BLaER1 (cell line): ENCODE results near the gene PARD3.

ENCODE experiments used
- H3K27ac ChIP-seq: shearing (Covaris generic); formaldehyde crosslinking; 2 replicates; pipeline ENCODE4 v1.8.1; 2022
- H3K27me3 ChIP-seq: shearing (Covaris generic); formaldehyde crosslinking; 2 replicates; pipeline ENCODE4 v1.8.1; 2022
- H3K36me3 ChIP-seq: shearing (Covaris generic); formaldehyde crosslinking; 2 replicates; pipeline ENCODE4 v1.8.1; 2022
- H3K4me1 ChIP-seq: shearing (Covaris generic); formaldehyde crosslinking; 2 replicates; pipeline ENCODE4 v1.8.1; 2022
- H3K4me2 ChIP-seq: shearing (Covaris generic); formaldehyde crosslinking; 2 replicates; pipeline ENCODE4 v1.8.1; 2022
- H3K4me3 ChIP-seq: shearing (Covaris generic); formaldehyde crosslinking; 2 replicates; pipeline ENCODE4 v1.8.1; 2022
- H3K9ac ChIP-seq: shearing (Covaris generic); formaldehyde crosslinking; 2 replicates; pipeline ENCODE4 v1.8.1; 2022
- H3K9me3 ChIP-seq: shearing (Covaris generic); formaldehyde crosslinking; 2 replicates; pipeline ENCODE4 v1.8.1; 2022
- H4K20me1 ChIP-seq: shearing (Covaris generic); formaldehyde crosslinking; 2 replicates; pipeline ENCODE4 v1.8.1; 2022
- Cebpa-rat ChIP-seq: shearing (Covaris generic); IDR thresholded peaks from 2 replicates; pipeline ENCODE4 v1.8.1; 2022

Gene PARD3

GRCh38 chr10:34169677-34170076 lies 645.4 kb downstream of the PARD3 start:
- H3K27ac ChIP-seq = no peak overlapping the region
- TF ChIP-seq Cebpa-rat = no peak
- H3K4me1 ChIP-seq = no peaks in the 10 kb centered on the region
- H3K36me3 ChIP-seq = no peaks in the 10 kb centered on the region
- H3K9ac ChIP-seq = no peak overlapping the region
- H3K9me3 ChIP-seq = no peaks in the 10 kb centered on the region
- no peaks in the 10 kb centered on the region for H3K27me3 ChIP-seq
- H3K4me3 ChIP-seq = no peak overlapping the region
- H3K4me2 ChIP-seq = no peak overlapping the region
- no peaks in the 10 kb centered on the region for H4K20me1 ChIP-seq

GRCh38 chr10:34169131-34169530 lies 646.0 kb downstream of the PARD3 start:
- Histone ChIP-seq H3K4me2 (no peak overlapping the region), H3K4me1 (no peaks in the 10 kb centered on the region), H3K4me3 (no peak overlapping the region), H4K20me1 (no peaks in the 10 kb centered on the region), H3K27ac (no peak overlapping the region), H3K9me3 (no peaks in the 10 kb centered on the region), H3K27me3 (no peaks in the 10 kb centered on the region), H3K36me3 (no peaks in the 10 kb centered on the region), H3K9ac (no peak overlapping the region)
- TF ChIP-seq Cebpa-rat = no peak

GRCh38 chr10:34168439-34168838 lies 646.7 kb downstream of the PARD3 start:
- no peaks in the 10 kb centered on the region for H3K27me3 ChIP-seq
- no peaks in the 10 kb centered on the region for H3K36me3 ChIP-seq

GRCh38 chr10:34166823-34167222 lies 648.3 kb downstream of the PARD3 start:
- Histone ChIP-seq H3K27ac (no peak overlapping the region), H3K9me3 (peaks cover 9% of the 10 kb centered on the region), H3K36me3 (peaks cover 6% of the 10 kb centered on the region; the same call in 1 of the 2 replicates), H3K4me1 (peaks cover 4% of the 10 kb centered on the region; the same call in 1 of the 2 replicates), H3K4me2 (no peak overlapping the region), H4K20me1 (no peaks in the 10 kb centered on the region), H3K4me3 (no peak overlapping the region), H3K27me3 (no peaks in the 10 kb centered on the region), H3K9ac (no peak overlapping the region)
- TF ChIP-seq Cebpa-rat = no peak

More at GRCh38 chr10:34168439-34168838, 646.7 kb downstream of the PARD3 start:
- H4K20me1 ChIP-seq = no peaks in the 10 kb centered on the region
- no peak for TF ChIP-seq Cebpa-rat
- H3K4me3 ChIP-seq = no peak overlapping the region
- H3K9me3 ChIP-seq = no peaks in the 10 kb centered on the region
- H3K27ac ChIP-seq = no peak overlapping the region
- no peak overlapping the region for H3K4me2 ChIP-seq
- peaks cover 3% of the 10 kb centered on the region; the same call in 1 of the 2 replicates for H3K4me1 ChIP-seq
- H3K9ac ChIP-seq = no peak overlapping the region

GRCh38 chr10:34166354-34166753 lies 648.7 kb downstream of the PARD3 start:
- Histone ChIP-seq H4K20me1 (no peaks in the 10 kb centered on the region), H3K4me3 (no peak overlapping the region), H3K27ac (no peak overlapping the region), H3K4me1 (peaks cover 4% of the 10 kb centered on the region; the same call in 1 of the 2 replicates), H3K9ac (no peak overlapping the region), H3K27me3 (no peaks in the 10 kb centered on the region), H3K36me3 (peaks cover 6% of the 10 kb centered on the region; the same call in 1 of the 2 replicates), H3K4me2 (no peak overlapping the region), H3K9me3 (peaks cover 12% of the 10 kb centered on the region)
- no peak for TF ChIP-seq Cebpa-rat

- no peak overlapping the region for H3K4me3 ChIP-seq
- H3K27ac ChIP-seq = no peak overlapping the region
- no peak overlapping the region for H3K4me2 ChIP-seq
- TF ChIP-seq Cebpa-rat = no peak
- H4K20me1 ChIP-seq = no peaks in the 10 kb centered on the region
- peaks cover 6% of the 10 kb centered on the region; the same call in 1 of the 2 replicates for H3K36me3 ChIP-seq
- H3K27me3 ChIP-seq = no peaks in the 10 kb centered on the region
- H3K4me1 ChIP-seq = peaks cover 4% of the 10 kb centered on the region; the same call in 1 of the 2 replicates
- peaks cover 12% of the 10 kb centered on the region for H3K9me3 ChIP-seq
- H3K9ac ChIP-seq = no peak overlapping the region
These were observed 651.1 kb downstream of the PARD3 start for GRCh38 chr10:34164029-34164428.

GRCh38 chr10:34163075-34163905 lies 651.8 kb downstream of the PARD3 start:
- TF ChIP-seq Cebpa-rat = no peak

GRCh38 chr10:34161777-34162370 lies 653.2 kb downstream of the PARD3 start:
- TF ChIP-seq Cebpa-rat = no peak
- H3K9ac ChIP-seq = no peak overlapping the region
- H4K20me1 ChIP-seq = no peaks in the 10 kb centered on the region
- no peak overlapping the region for H3K27ac ChIP-seq
- no peak overlapping the region for H3K4me2 ChIP-seq
- no peaks in the 10 kb centered on the region for H3K27me3 ChIP-seq
- peaks cover 4% of the 10 kb centered on the region; the same call in 1 of the 2 replicates for H3K4me1 ChIP-seq
- H3K9me3 ChIP-seq = peaks cover 12% of the 10 kb centered on the region
- H3K36me3 ChIP-seq = peaks cover 6% of the 10 kb centered on the region; the same call in 1 of the 2 replicates
- no peak overlapping the region for H3K4me3 ChIP-seq

More at GRCh38 chr10:34163075-34163905, 651.8 kb downstream of the PARD3 start:
- Histone ChIP-seq H3K27me3 (no peaks in the 10 kb centered on the region), H3K9ac (no peak overlapping the region), H3K4me2 (no peak overlapping the region), H3K4me3 (no peak overlapping the region), H3K9me3 (peaks cover 12% of the 10 kb centered on the region), H4K20me1 (no peaks in the 10 kb centered on the region), H3K36me3 (peaks cover 6% of the 10 kb centered on the region; the same call in 1 of the 2 replicates), H3K27ac (no peak overlapping the region), H3K4me1 (peaks cover 4% of the 10 kb centered on the region; the same call in 1 of the 2 replicates)

- peaks cover 10% of the 10 kb centered on the region for H3K4me1 ChIP-seq
- no peak for TF ChIP-seq Cebpa-rat
- peaks cover 6% of the 10 kb centered on the region; the same call in 1 of the 2 replicates for H3K36me3 ChIP-seq
- H4K20me1 ChIP-seq = no peaks in the 10 kb centered on the region
- H3K9me3 ChIP-seq = peaks cover 12% of the 10 kb centered on the region
- no peak overlapping the region for H3K27ac ChIP-seq
- H3K4me2 ChIP-seq = no peak overlapping the region
- no peaks in the 10 kb centered on the region for H3K27me3 ChIP-seq
- no peak overlapping the region for H3K4me3 ChIP-seq
- no peak overlapping the region for H3K9ac ChIP-seq
These were observed 654.5 kb downstream of the PARD3 start for GRCh38 chr10:34160595-34160994.

- H3K4me2 ChIP-seq = no peak overlapping the region
These were observed 657.6 kb downstream of the PARD3 start for GRCh38 chr10:34157501-34157900.

More at GRCh38 chr10:34157501-34157900, 657.6 kb downstream of the PARD3 start:
- H3K27ac ChIP-seq = no peak overlapping the region
- peaks cover 6% of the 10 kb centered on the region for H3K4me1 ChIP-seq
- H3K4me3 ChIP-seq = no peak overlapping the region
- H4K20me1 ChIP-seq = no peaks in the 10 kb centered on the region
- no peaks in the 10 kb centered on the region for H3K27me3 ChIP-seq
- no peak overlapping the region for H3K9ac ChIP-seq
- H3K36me3 ChIP-seq = peaks cover 6% of the 10 kb centered on the region; the same call in 1 of the 2 replicates
- TF ChIP-seq Cebpa-rat = no peak
- peaks cover 10% of the 10 kb centered on the region for H3K9me3 ChIP-seq
